NCI-H345 (cell line): ENCODE results near the gene FOXI1.

Source experiments
- DNase-seq: peaks from one replicate; lab custom pipeline; 2025; lab: John Stamatoyannopoulos, UW

FOXI1 gene

DNA sequence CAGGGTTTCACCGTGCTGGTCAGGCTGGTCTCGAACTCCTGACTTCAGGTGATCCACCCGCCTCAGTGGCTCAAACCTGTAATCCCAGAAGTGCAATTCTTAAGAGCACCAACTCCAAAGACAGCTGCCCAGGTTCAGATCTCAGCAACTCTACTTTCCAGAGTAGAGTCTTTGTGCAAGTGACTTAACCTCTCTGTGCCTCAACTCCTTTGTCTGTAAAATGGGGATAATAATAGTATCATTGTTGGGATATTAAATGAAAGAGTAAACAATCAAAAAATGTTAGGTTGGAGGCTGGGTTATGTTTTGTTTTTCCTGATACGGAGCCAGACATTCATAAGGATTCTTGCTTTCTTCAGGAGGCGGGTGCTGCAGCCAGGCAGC lies 45.0 kb downstream of the FOXI1 start:
- no peak for DNase-seq

- DNase-seq = no peak
Observed at GRCh38 chr5:170151097-170151831, 45.6 kb downstream of the FOXI1 start.

- DNase-seq = no peak
Observed at GRCh38 chr5:170152767-170153166, 47.1 kb downstream of the FOXI1 start.

GRCh38 chr5:170154297-170154696 lies 48.6 kb downstream of the FOXI1 start:
- no peak for DNase-seq

- DNase-seq = no peak
Observed at GRCh38 chr5:170154744-170155143, 49.0 kb downstream of the FOXI1 start.

- no peak for DNase-seq
Observed at GRCh38 chr5:170155771-170156170, 50.1 kb downstream of the FOXI1 start.

GRCh38 chr5:170159101-170159698 lies 53.5 kb downstream of the FOXI1 start:
- DNase-seq = no peak
